ENCODE measurements around the gene SLC25A44. TPM values are rescaled to one million over a fixed set of nuclear protein-coding genes. Genes with fewer than 3 reads are reported as not detected.

Gene SLC25A44, protein sequence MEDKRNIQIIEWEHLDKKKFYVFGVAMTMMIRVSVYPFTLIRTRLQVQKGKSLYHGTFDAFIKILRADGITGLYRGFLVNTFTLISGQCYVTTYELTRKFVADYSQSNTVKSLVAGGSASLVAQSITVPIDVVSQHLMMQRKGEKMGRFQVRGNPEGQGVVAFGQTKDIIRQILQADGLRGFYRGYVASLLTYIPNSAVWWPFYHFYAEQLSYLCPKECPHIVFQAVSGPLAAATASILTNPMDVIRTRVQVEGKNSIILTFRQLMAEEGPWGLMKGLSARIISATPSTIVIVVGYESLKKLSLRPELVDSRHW
- total RNA-seq (2022; extraction: Qiagen RNA extraction; ENCODE audit: low read depth): 27.7 to 35.1 TPM (median 29.0 TPM) in 5 replicates

DNA sequence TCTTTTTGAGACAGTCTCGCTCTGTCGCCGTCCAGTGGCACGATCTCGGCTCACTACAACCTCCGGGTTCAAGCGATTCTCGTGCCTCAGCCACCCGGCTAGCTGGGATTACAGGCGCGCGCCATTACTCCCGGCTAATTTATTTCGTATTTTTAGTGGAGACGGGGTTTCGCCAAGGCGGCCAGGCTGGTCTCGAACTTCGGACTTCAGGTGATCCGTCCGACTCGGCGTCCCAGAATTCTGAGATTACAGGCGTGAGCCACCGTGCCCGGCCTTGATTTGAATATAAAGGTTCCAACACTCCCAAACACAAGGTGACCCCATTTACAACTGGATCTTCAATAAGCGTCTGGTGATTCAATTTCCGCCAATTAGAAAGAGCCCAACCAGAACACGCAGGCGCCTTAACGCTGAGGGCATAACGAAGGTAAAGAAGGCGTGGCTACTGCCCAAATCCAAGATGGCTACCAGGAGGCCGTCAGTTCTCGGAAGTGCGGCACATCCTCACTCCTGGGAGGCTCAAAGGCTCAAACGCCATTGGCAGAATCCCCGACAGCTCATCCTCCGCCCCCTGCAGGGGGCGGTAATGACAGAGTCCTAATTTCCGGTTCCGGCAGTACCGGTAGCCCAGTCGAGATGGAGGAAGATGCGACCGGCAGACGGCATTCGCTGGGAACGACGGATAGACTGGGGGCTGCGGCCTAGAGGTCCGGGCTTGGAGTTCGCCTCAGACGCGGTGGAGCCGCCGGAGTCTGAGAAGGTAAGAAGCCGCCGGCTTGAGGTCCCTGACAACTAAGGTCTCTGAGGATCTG lies at the start of gene SLC25A44:
Gene SLC25A44, plus strand, starts transcription at position 617 of the 812 bp plus-strand sequence. CDS start 5,744 bp downstream, outside the sequence.

DNA sequence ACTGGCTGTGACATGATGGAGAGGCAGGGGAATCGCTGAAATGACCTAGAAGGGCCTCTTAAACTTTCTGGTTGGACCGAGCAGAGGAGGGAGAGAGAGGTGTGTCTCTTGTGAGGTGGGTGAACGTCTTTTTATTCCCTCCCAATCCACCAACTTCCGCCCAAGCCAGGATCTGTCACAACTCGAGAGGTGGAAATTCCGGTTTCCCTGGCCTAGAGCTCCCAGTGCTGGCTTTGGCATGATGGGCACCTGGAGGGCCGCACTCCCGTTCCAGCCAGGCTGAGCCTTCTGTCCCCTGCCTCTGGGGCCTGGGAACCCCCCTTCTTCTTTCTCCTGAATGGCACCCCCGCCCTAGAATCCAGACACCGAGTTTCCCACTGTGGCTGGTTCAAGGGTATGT lies 40.5 kb upstream of the SLC25A44 start, which contains the start of gene SEMA4A:
Gene SEMA4A, plus strand, starts transcription at position 224 of the 400 bp plus-strand sequence. CDS start 994 bp downstream, outside the sequence.

DNA sequence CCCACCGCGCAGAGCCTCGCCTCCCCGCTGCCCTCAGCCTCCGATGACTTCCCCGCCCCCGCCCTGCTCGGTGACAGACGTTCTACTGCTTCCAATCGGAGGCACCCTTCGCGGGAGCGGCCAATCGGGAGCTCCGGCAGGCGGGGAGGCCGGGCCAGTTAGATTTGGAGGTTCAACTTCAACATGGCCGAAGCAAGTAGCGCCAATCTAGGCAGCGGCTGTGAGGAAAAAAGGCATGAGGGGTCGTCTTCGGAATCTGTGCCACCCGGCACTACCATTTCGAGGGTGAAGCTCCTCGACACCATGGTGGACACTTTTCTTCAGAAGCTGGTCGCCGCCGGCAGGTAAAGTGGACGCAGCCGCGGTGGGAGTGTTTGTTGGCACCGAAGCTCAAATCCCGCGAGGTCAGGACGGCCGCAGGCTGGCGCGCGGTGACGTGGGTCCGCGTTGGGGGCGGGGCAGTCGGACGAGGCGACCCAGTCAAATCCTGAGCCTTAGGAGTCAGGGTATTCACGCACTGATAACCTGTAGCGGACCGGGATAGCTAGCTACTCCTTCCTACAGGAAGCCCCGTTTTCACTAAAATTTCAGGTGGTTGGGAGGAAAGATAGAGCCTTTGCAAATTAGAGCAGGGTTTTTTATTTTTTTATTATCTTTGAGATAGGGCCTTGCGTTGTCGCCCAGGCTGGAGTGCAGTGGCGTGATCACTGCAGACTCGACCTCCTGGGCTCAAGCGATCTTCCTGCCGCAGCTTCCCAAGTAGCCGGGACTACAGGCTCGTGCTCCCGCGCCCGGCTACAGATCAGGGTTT lies 19.1 kb downstream of the SLC25A44 start, which contains the start of gene PMF1:
Gene PMF1, plus strand, starts transcription at position 175 of the 811 bp plus-strand sequence. Its CDS starts 9 bp downstream, at position 184.

DNA sequence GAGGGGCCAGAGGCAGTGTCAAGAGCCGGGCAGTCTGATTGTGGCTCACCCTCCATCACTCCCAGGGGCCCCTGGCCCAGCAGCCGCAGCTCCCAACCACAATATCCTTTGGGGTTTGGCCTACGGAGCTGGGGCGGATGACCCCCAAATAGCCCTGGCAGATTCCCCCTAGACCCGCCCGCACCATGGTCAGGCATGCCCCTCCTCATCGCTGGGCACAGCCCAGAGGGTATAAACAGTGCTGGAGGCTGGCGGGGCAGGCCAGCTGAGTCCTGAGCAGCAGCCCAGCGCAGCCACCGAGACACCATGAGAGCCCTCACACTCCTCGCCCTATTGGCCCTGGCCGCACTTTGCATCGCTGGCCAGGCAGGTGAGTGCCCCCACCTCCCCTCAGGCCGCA lies 48.0 kb downstream of the SLC25A44 start, which contains the start of gene BGLAP:
Gene BGLAP, plus strand, starts transcription at position 259 of the 400 bp plus-strand sequence. Its CDS starts 48 bp downstream, at position 307.

DNA sequence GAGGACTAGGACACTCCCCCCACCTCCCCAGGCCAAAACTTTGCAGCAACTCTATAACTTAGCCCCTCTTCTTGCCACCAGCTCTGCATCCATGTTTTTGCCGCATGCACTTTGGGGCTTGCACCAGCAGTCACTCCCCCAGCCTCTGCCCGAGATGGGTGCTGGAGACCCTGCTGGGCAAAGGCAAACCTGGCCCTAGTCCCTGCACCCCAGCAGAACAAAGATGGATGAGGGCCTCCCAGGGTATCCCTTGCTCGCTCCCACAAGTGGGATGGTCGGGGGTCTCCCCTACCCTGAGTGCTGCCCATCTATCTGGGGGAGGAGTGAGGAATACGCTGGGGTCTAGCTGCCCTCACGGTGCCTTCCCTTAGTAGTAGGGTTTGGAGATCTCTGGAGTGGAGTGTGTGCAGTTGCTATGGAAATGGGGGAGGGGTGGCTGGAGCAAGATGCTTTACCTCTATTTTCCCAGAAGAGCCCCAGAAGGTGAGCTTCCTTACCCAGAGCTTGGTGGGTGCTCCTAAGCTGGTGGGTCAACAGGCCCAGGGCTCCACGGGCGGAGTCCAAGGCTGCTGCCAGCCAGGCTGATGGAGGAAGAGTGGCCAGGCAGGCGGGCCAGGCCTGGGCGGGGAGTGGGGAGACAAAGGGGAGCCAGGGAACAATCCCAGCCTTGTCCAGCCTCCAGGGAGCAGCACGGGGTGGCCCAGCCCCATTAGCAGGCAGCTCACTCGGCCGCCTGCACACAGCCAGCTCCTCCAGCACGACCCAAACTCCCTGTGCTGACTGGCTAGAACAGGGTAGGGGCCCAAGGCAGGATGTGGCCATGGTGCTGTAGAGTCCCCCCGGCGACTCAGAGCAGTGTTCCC lies 53.8 kb downstream of the SLC25A44 start, which contains the start of gene PAQR6:
Gene PAQR6, minus strand, starts transcription at position 597 of the 863 bp plus-strand sequence. CDS start 1,325 bp downstream, outside the sequence.

Other genes starting within 250 kb of the SLC25A44 start
- 38.8 to 47.2 TPM (median 41.7 TPM) in 5 replicates for gene ARHGEF2, start 215.6 kb upstream of the SLC25A44 start, total RNA-seq (2022; extraction: Qiagen RNA extraction; ENCODE audit: low read depth)
- gene SSR2, start 173.2 kb upstream of the SLC25A44 start, total RNA-seq (2022; extraction: Qiagen RNA extraction; ENCODE audit: low read depth): 262 to 276 TPM (median 267 TPM) in 5 replicates
- 38.5 to 48.6 TPM (median 41.7 TPM) in 5 replicates for gene UBQLN4, start 140.3 kb upstream of the SLC25A44 start, total RNA-seq (2022; extraction: Qiagen RNA extraction; ENCODE audit: low read depth)
- 146 to 158 TPM (median 152 TPM) in 5 replicates for gene LAMTOR2, start 139.3 kb upstream of the SLC25A44 start, total RNA-seq (2022; extraction: Qiagen RNA extraction; ENCODE audit: low read depth)
- gene RAB25, start 132.9 kb upstream of the SLC25A44 start, total RNA-seq (2022; extraction: Qiagen RNA extraction; ENCODE audit: low read depth): 0.14 TPM in 1 of 5 replicates, not detected in the others
- 1.4 to 3.0 TPM (median 2.5 TPM) in 5 replicates for gene MEX3A, start 111.6 kb upstream of the SLC25A44 start, total RNA-seq (2022; extraction: Qiagen RNA extraction; ENCODE audit: low read depth)
- 658 to 735 TPM (median 680 TPM) in 5 replicates for gene LMNA, start 79.4 kb upstream of the SLC25A44 start, total RNA-seq (2022; extraction: Qiagen RNA extraction; ENCODE audit: low read depth)
- 0.32 to 0.69 TPM (median 0.44 TPM) in 5 replicates for gene SEMA4A, start 40.5 kb upstream of the SLC25A44 start, total RNA-seq (2022; extraction: Qiagen RNA extraction; ENCODE audit: low read depth)
- gene PMF1, start 18.9 kb downstream of the SLC25A44 start, total RNA-seq (2022; extraction: Qiagen RNA extraction; ENCODE audit: low read depth): 54.6 to 65.6 TPM (median 58.8 TPM) in 5 replicates
- 0.40 to 0.53 TPM (median 0.46 TPM) in 3 of 5 replicates, not detected in the others for gene BGLAP, start 48.1 kb downstream of the SLC25A44 start, total RNA-seq (2022; extraction: Qiagen RNA extraction; ENCODE audit: low read depth)
- 3.2 to 3.9 TPM (median 3.8 TPM) in 5 replicates for gene PAQR6, start 54.0 kb downstream of the SLC25A44 start, total RNA-seq (2022; extraction: Qiagen RNA extraction; ENCODE audit: low read depth)
- 44.5 to 51.9 TPM (median 50.1 TPM) in 5 replicates for gene SMG5, start 88.7 kb downstream of the SLC25A44 start, total RNA-seq (2022; extraction: Qiagen RNA extraction; ENCODE audit: low read depth)
- gene TMEM79, start 90.2 kb downstream of the SLC25A44 start, total RNA-seq (2022; extraction: Qiagen RNA extraction; ENCODE audit: low read depth): 5.4 to 10.2 TPM (median 8.3 TPM) in 5 replicates
- gene GLMP, start 101.6 kb downstream of the SLC25A44 start, total RNA-seq (2022; extraction: Qiagen RNA extraction; ENCODE audit: low read depth): 35.7 to 51.2 TPM (median 47.4 TPM) in 5 replicates
- not detected in 5 replicates for gene VHLL, start 105.2 kb downstream of the SLC25A44 start, total RNA-seq (2022; extraction: Qiagen RNA extraction; ENCODE audit: low read depth)
- 400 to 427 TPM (median 422 TPM) in 5 replicates for gene CCT3, start 144.2 kb downstream of the SLC25A44 start, total RNA-seq (2022; extraction: Qiagen RNA extraction; ENCODE audit: low read depth)
- gene TSACC, start 144.4 kb downstream of the SLC25A44 start, total RNA-seq (2022; extraction: Qiagen RNA extraction; ENCODE audit: low read depth): 2.0 to 2.8 TPM (median 2.2 TPM) in 5 replicates
- gene RHBG, start 175.1 kb downstream of the SLC25A44 start, total RNA-seq (2022; extraction: Qiagen RNA extraction; ENCODE audit: low read depth): not detected in 5 replicates

Data from A549 treated with DMSO at 1 μM for 4 hours (cell line).